Progenitor cell of endocrine pancreas (in vitro differentiated cells): ENCODE data around the gene NR1I3. TPM values are rescaled to one million over a fixed set of nuclear protein-coding genes. Genes with fewer than 3 reads are reported as not detected.
"Not testable (repeated sequence)": the region's sequence is repeated elsewhere in the genome, so short reads cannot be mapped to it uniquely, and the experiment has no call there.

Experiments
- DNase-seq: peaks from one replicate; pipeline ENCODE4 v3.0.0; 2021; ENCODE audit warnings: low spot score; ENCODE audit not compliant: unreplicated experiment
- H3K27ac Mint-ChIP-seq: 2 replicates; pipeline ENCODE4 v1.8.0; 2021; ENCODE audit warnings: mild to moderate bottlenecking, moderate library complexity, mixed read lengths
- H3K27me3 Mint-ChIP-seq: 2 replicates; pipeline ENCODE4 v1.8.0; 2021; ENCODE audit warnings: mixed read lengths
- H3K36me3 Mint-ChIP-seq: 2 replicates; pipeline ENCODE4 v1.8.0; 2022; ENCODE audit warnings: mixed read lengths; ENCODE audit not compliant: insufficient read depth
- H3K4me1 Mint-ChIP-seq: 2 replicates; pipeline ENCODE4 v1.8.0; 2021; ENCODE audit warnings: low read depth, mixed read lengths
- H3K4me3 Mint-ChIP-seq: 2 replicates; pipeline ENCODE4 v1.8.0; 2021; ENCODE audit warnings: low read depth, mild to moderate bottlenecking, moderate library complexity, mixed read lengths
- H3K9me3 Mint-ChIP-seq: 2 replicates; pipeline ENCODE4 v1.8.0; 2021; ENCODE audit warnings: low read depth, mixed read lengths
- total RNA-seq: library from RNA; stranded (reverse); gene quantifications from 2 replicates; pipeline ENCODE4 v1.2.1, GENCODE V29; 2021
- TF ChIP-seq, protein P1 (sequence below): fragments of 200-600 bp; sonication (generic); IDR thresholded peaks from one replicate; pipeline ENCODE4 v1.5.0; 2021; ENCODE audit warnings: antibody characterized with exemption, mild to moderate bottlenecking; ENCODE audit not compliant: unreplicated experiment

The NR1I3 gene
- total RNA-seq, 1 donor from 2014 or later = not detected

DNA sequence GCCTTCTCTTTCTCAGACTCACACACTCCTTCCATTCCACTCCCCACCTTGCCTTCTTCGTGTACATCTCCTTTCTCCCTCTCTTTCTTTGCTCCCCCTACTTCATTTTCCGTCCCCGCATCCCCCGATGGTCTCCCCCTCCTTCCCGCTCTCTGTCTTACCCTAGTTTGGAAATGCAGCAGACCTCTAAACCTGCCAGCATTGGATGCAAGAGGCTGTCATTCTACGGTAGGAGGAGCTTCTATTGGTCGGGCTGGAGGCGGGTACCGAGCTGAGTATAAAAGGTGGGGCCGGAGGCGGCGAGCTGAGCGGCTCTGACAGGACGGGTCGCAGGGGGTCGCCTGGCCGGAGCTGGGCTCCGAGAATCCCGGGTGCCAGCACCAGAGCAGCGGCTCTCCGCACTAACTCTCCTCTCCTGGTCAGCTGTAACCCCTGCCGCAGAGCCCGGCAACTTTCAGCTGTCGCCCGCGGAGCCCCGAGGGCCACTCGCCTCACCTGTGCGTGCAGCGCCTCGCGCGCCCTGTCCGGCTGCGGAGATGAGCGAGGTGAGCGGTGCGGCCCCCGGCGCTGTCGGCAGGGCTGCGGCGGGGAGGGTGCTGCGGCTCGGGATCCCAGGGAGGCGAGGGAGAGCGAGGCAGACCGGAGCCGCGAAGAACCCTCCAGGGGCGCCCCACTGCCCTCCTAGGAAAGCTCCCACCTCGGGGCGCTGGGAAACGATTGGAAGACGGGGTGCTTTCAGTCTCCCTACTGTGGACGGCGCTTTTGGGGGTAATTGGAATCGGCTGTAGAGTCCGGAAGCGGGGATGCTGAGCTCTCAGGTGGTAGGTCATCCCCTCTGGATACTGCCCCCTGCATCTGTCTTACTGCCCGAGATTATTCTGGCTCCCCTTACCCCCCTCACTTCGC lies 20.7 kb upstream of the NR1I3 start, which contains the start of gene PCP4L1:
PCP4L1 (plus strand) TSS at position 307 of the 906 bp plus-strand sequence; CDS start at position 537, 230 bp downstream.
- H3K36me3 Mint-ChIP-seq = peaks cover 8% of the 10 kb centered on the region
- DNase-seq = peak; percentile 62
- peak within 1 kb of the TSS; percentile 63 for H3K27ac Mint-ChIP-seq
- H3K9me3 Mint-ChIP-seq = peaks cover 12% of the 10 kb centered on the region
- peaks cover 53% of the 10 kb centered on the region for H3K27me3 Mint-ChIP-seq
- TF ChIP-seq, protein P1, sequence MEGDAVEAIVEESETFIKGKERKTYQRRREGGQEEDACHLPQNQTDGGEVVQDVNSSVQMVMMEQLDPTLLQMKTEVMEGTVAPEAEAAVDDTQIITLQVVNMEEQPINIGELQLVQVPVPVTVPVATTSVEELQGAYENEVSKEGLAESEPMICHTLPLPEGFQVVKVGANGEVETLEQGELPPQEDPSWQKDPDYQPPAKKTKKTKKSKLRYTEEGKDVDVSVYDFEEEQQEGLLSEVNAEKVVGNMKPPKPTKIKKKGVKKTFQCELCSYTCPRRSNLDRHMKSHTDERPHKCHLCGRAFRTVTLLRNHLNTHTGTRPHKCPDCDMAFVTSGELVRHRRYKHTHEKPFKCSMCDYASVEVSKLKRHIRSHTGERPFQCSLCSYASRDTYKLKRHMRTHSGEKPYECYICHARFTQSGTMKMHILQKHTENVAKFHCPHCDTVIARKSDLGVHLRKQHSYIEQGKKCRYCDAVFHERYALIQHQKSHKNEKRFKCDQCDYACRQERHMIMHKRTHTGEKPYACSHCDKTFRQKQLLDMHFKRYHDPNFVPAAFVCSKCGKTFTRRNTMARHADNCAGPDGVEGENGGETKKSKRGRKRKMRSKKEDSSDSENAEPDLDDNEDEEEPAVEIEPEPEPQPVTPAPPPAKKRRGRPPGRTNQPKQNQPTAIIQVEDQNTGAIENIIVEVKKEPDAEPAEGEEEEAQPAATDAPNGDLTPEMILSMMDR = no peak
- H3K4me3 Mint-ChIP-seq = peak within 1 kb of the TSS; percentile 68
- peaks cover 12% of the 10 kb centered on the region for H3K4me1 Mint-ChIP-seq

DNA sequence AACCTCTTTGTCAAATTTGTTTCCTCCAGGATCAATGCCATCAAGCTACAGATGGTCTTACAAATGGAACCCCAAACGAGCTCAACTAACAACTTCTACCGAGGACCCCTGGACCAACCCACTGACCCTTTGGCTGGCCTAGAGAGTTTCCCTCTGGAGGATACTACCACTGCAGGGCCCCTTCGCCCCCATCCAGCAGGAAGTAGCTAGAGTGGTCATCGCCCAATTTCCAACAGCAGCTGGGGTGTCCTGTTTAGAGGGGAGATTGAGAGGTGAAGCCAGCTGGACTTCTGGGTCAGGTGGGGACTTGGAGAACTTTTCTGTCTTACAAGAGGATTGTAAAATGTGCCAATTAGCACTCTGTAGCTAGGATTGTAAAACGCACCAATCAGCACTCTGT lies 19.1 kb upstream of the NR1I3 start:
- not testable (repeated sequence) for DNase-seq, H3K27ac Mint-ChIP-seq, H3K36me3 Mint-ChIP-seq, H3K4me3 Mint-ChIP-seq
- Mint-ChIP-seq H3K9me3 (peaks cover 12% of the 10 kb centered on the region), H3K27me3 (peaks cover 49% of the 10 kb centered on the region), H3K4me1 (peaks cover 12% of the 10 kb centered on the region)

- peaks cover 12% of the 10 kb centered on the region for H3K9me3 Mint-ChIP-seq
- not testable (repeated sequence) for DNase-seq, H3K4me3 Mint-ChIP-seq, H3K36me3 Mint-ChIP-seq
- peaks cover 12% of the 10 kb centered on the region for H3K4me1 Mint-ChIP-seq
- H3K27ac Mint-ChIP-seq = peak overlapping the region; percentile 50
- H3K27me3 Mint-ChIP-seq = peaks cover 39% of the 10 kb centered on the region
Measured at GRCh38 chr1:161255955-161256520, 18.0 kb upstream of the NR1I3 start.

- H3K27me3 Mint-ChIP-seq = peaks cover 32% of the 10 kb centered on the region
- peaks cover 12% of the 10 kb centered on the region for H3K9me3 Mint-ChIP-seq
- peaks cover 12% of the 10 kb centered on the region for H3K4me1 Mint-ChIP-seq
- H3K27ac Mint-ChIP-seq, H3K36me3 Mint-ChIP-seq, DNase-seq, H3K4me3 Mint-ChIP-seq: not testable (repeated sequence)
Measured at GRCh38 chr1:161255302-161255701, 17.3 kb upstream of the NR1I3 start.

GRCh38 chr1:161251579-161251978 lies 13.6 kb upstream of the NR1I3 start:
- no peak overlapping the region for H3K27ac Mint-ChIP-seq
- peaks cover 3% of the 10 kb centered on the region for H3K27me3 Mint-ChIP-seq
- peaks cover 5% of the 10 kb centered on the region for H3K9me3 Mint-ChIP-seq
- H3K4me1 Mint-ChIP-seq = peaks cover 9% of the 10 kb centered on the region
- no peak for DNase-seq
- H3K4me3 Mint-ChIP-seq = no peak overlapping the region
- TF ChIP-seq, protein P1 = no peak
- H3K36me3 Mint-ChIP-seq = no peaks in the 10 kb centered on the region

GRCh38 chr1:161250829-161251228 lies 12.8 kb upstream of the NR1I3 start:
- TF ChIP-seq, protein P1 = no peak
- H3K27ac Mint-ChIP-seq = no peak overlapping the region
- H3K4me3 Mint-ChIP-seq = no peak overlapping the region
- H3K9me3 Mint-ChIP-seq = peaks cover 5% of the 10 kb centered on the region
- no peaks in the 10 kb centered on the region for H3K36me3 Mint-ChIP-seq
- H3K4me1 Mint-ChIP-seq = peaks cover 4% of the 10 kb centered on the region
- H3K27me3 Mint-ChIP-seq = peaks cover 3% of the 10 kb centered on the region
- DNase-seq = no peak

- H3K4me3 Mint-ChIP-seq, H3K9me3 Mint-ChIP-seq, H3K4me1 Mint-ChIP-seq, DNase-seq, H3K27ac Mint-ChIP-seq, H3K36me3 Mint-ChIP-seq, H3K27me3 Mint-ChIP-seq: not testable (repeated sequence)
Measured at GRCh38 chr1:161250100-161250499, 12.1 kb upstream of the NR1I3 start.
